ENCODE data around the gene TMEM37.

TMEM37 gene

GRCh38 chr2:119434664-119435063 lies 3.0 kb downstream of the TMEM37 start:
- no peak for DNase-seq

DNA sequence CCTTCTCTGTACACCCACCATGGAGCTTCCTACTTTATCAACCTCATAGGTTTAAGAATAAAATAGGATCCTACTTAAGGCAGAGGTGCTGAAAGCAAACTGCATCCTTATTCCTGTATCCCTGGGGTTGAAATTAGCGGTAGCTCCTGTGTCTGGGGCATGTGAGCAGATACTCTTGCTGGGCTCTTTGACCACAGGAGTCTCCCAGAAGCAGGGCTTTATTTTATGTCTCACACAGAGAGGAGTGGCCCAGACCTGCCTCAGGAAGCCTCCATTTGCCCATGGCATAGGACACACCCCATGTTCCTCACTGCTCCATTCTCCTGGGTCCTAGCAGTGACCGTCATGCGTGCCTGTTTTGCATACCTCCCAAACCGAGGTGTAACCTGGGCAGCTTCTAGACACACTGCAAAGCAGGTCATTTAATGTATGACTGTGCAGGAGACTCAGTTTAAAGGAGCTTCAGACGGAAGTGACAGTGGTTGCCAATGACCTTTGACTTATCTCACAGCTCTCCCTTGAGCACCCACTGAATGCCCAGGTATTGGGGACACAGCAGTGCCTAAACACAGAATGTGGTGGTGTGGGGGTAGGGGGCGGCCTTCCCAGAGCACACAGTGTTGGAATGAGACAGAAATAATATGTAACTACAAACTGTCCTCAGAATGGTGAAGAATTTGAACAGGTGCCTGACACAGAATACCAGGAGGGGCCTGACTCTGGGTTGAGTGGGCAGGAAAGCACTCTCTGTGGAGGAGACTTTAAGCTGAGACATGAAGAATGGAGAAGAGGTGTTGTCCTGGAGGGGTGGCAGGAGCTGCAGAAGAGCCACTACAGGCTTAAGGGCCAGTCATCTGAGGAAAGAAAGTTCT lies 3.7 kb downstream of the TMEM37 start:
- DNase-seq: no peak

- DNase-seq: no peak
These were observed 4.3 kb downstream of the TMEM37 start for GRCh38 chr2:119435953-119436297.

- no peak for DNase-seq
These were observed 5.5 kb downstream of the TMEM37 start for GRCh38 chr2:119436993-119437772.

GRCh38 chr2:119438128-119438656 lies 6.5 kb downstream of the TMEM37 start:
- no peak for DNase-seq

- no peak for DNase-seq
These were observed 7.2 kb downstream of the TMEM37 start for GRCh38 chr2:119438726-119439284.

GRCh38 chr2:119439574-119440500 lies 8.2 kb downstream of the TMEM37 start:
- no peak for DNase-seq

DNA sequence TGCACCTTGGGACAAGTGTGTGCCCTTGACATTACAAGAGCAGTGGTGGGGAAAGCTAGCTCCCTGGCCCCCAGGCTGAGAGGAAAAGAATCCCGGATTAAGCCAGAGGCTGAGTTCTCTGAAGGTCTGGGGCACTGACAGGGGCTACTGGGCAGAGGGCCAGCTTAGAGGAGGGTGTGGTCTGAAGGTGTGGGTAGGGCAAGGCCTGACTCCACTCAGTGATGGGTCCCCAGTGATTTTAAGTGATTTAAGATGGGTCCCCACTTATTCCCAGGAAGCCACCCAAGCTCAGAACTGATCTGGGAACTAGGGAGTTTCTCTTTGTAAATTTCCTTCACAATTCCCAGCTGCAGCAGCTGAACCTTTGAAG lies 8.8 kb downstream of the TMEM37 start:
- no peak for DNase-seq

GRCh38 chr2:119440873-119441272 lies 9.2 kb downstream of the TMEM37 start:
- DNase-seq: no peak

DNA sequence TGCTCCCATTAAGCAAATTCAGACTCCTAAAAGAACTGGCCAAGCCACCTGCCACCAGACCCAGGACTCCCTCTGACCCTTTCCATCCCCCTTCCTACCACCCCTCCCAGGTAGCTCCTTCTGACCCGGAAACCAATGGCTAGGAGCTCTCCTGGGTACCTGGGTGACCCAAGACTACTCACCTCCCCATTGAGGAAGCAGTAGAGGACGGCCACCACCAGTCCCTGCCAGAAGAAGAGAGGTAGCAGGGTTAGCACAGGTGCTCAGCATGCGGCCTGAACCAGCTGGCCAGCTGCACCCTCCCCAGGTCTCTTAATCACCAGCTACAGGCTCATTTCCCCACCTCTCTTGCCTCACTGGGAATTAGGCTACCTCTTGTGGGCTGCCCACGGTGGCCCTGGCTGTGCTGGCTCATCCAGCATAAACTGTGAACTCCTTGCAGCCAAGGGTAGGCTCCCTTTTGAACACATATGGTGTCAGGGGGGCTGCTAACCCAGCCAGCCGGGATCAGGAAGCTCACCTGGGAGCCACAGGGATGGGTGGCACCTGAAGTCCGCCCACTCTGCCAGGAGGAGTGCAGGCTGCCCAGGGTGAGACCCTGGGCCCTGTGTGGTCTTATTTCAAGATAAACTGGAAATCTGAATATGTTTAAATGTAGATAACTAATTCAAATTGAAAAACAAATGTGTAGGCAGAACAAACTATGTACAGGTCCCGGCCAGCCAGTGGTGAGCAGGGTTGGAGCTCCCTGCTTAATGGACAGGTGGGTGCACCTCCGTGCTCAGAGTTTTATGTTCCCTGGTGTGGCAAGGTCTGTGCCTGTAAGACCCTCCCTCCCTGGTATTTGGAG lies 9.9 kb downstream of the TMEM37 start:
- DNase-seq: no peak

DNA sequence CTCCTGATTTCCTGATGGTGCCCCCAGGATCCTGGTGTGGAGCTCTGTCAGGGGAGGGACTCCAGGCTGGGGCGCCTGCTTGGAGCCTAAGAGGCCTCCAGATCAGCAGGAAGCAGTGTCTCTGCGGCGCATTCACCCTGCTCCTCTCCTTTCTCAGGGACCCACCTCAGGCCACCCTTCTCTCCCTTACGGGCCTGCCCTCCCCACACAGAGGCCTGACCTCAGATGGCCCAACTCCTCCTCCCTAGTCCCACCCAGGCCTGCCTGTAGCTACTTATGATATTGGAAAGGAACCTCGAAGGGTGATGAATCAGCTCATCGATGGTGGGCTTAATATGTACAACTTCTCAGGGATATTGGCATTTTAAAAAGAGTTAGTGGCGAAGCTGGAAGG lies 10.6 kb downstream of the TMEM37 start:
- DNase-seq: no peak

GRCh38 chr2:119442850-119443249 lies 11.2 kb downstream of the TMEM37 start:
- no peak for DNase-seq

DNA sequence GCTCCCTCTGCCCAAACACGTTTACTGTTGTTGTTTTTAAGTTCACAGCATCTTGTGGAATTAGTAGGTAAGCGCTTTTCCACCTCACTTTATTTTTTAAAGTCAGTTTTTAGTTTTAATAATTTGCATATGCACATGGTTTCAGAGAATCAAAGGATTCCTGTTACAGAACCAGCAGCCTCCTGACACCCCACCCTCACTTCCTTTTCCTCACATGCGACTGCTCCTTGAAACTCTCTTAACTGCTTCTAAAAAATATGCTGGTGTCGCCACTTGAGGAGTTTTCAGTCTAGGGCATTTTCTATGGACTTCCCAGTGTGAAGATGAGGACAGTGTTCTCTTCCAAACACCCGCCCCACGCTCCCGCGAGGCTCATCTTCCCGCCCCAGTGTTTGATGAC lies 14.4 kb downstream of the TMEM37 start:
- DNase-seq: no peak

GRCh38 chr2:119448427-119449141 lies 16.9 kb downstream of the TMEM37 start:
- no peak for DNase-seq

DNA sequence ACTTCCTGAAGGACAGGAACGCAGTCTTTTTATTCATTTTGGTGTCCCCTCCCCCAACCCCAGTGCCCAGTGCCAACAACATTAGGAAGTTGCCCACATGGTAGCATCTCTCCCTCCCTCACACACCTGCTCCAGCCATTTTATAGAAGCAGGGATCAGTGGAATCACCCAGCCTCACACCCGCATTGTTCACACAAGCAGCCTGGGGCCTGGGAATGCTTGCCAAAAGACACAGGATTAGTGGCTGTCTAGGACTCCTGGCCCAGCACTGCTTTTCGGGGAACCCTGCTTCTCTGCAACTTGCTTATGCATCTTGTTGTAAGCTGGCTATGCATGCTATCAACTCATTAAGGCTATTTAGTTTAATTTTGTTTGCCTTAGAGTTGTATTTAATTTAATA lies 17.9 kb downstream of the TMEM37 start:
- DNase-seq: no peak

- peak; percentile 4 for DNase-seq
These were observed 19.8 kb downstream of the TMEM37 start for GRCh38 chr2:119451336-119452050.

- DNase-seq: no peak
These were observed 22.4 kb downstream of the TMEM37 start for GRCh38 chr2:119453972-119454593.

GRCh38 chr2:119455066-119455718 lies 23.5 kb downstream of the TMEM37 start:
- DNase-seq: no peak

DNA sequence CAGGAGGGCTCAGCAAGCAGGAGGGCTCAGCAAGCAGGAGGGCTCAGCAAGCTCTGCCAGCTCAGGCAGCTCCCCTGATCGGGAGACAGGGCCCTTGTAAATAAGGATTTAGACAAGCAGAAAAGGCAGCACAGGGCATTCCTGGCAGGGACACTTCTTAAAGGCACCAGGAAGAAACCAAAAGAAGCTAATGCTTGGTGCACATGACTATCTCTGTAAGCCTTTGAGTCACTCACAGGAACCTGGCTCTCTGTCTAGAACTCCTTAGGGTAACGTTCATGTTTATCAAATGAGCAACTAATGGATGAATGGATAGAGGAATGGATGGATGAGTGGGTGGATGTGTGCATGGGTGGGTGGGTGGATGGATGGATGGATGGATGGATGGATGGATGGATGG lies 28.4 kb downstream of the TMEM37 start:
- DNase-seq: no peak

Measured in kidney glomerular epithelial cell (primary cell).